ENCODE results near the gene ALKBH4. TPM values are rescaled to one million over a fixed set of nuclear protein-coding genes. Genes with fewer than 3 reads are reported as not detected.

The ALKBH4 gene
- total and polyA plus RNA-seq, 10 of the 15 experiments (the other 5 are each of a cell fraction or from before 2014, with no cell fraction given): 4.1 to 16.9 (median 11.3) TPM

- TF ChIP-seq CEBPZ (IDR thresholded peaks at IDR 0.05; ENCODE audit: low read depth, low read length): no peak
- no peak for TF ChIP-seq RELA (IDR thresholded peaks at IDR 0.05; ENCODE audit: borderline replicate concordance, partially characterized antibody)
- TF ChIP-seq MYB (IDR thresholded peaks at IDR 0.05; ENCODE audit: borderline replicate concordance, low read depth, low read length): no peak
- TF ChIP-seq EP300 (IDR thresholded peaks at IDR 0.05; ENCODE audit: borderline replicate concordance in 1 of 2, control insufficient read depth in 1 of 2, low read depth in 2 of 2, low read length in 2 of 2): peak; percentile 22 to 42; a peak in 3 of 4 replicates
- TF ChIP-seq USF2 (IDR thresholded peaks at IDR 0.05; ENCODE audit: borderline replicate concordance, low read depth, low read length): no peak
- TF ChIP-seq ZNF24 (IDR thresholded peaks at IDR 0.05): no peak
- no peak for TF ChIP-seq MYC (IDR thresholded peaks at IDR 0.05; ENCODE audit: insufficient read depth, insufficient read length, insufficient replicate concordance, low read length, severe bottlenecking)
- no peak for TF ChIP-seq RFX5 (IDR thresholded peaks at IDR 0.05; ENCODE audit: low read depth, low read length)
- no peak for TF ChIP-seq POLR2AphosphoS2 (IDR thresholded peaks at IDR 0.05; ENCODE audit: low read depth, low read length)
- no peak for TF ChIP-seq FOS (IDR thresholded peaks at IDR 0.05; ENCODE audit: borderline replicate concordance, extremely low read depth, insufficient read length)
- no peak for TF ChIP-seq NFIC (IDR thresholded peaks at IDR 0.05; ENCODE audit: low read depth, low read length)
- no peak for TF ChIP-seq E4F1 (IDR thresholded peaks at IDR 0.05; ENCODE audit: borderline replicate concordance, partially characterized antibody)
- peak; percentile 62; the same call in 1 of the 2 replicates for TF ChIP-seq MTA2 (IDR thresholded peaks at IDR 0.05; ENCODE audit: low read depth)
- no peak for TF ChIP-seq CHD4 (IDR thresholded peaks at IDR 0.05)
- TF ChIP-seq YY1 (IDR thresholded peaks at IDR 0.05; ENCODE audit: low read depth, low read length): 0 out of 2 replicates have a peak, but pooled peaks have one; percentile 34
- TF ChIP-seq RUNX3 (IDR thresholded peaks at IDR 0.05; ENCODE audit: low read length): no peak
- no peak for TF ChIP-seq ATF2 (IDR thresholded peaks at IDR 0.05; ENCODE audit: low read length)
- TF ChIP-seq GABPA (IDR thresholded peaks at IDR 0.05; ENCODE audit: low read depth): no peak
- TF ChIP-seq YBX1 (IDR thresholded peaks at IDR 0.05): no peak
- TF ChIP-seq ATF7 (IDR thresholded peaks at IDR 0.05; ENCODE audit: low read depth): peak; percentile 40; the same call in 1 of the 2 replicates
- TF ChIP-seq MEF2B (IDR thresholded peaks at IDR 0.05; ENCODE audit: partially characterized antibody, poor library complexity, severe bottlenecking): peak; percentile 80
- TF ChIP-seq SPI1 (IDR thresholded peaks at IDR 0.05; ENCODE audit: borderline replicate concordance, insufficient read depth, low read depth, low read length): peak; percentile 79
- TF ChIP-seq SIX5 (IDR thresholded peaks at IDR 0.05; ENCODE audit: low read depth, low read length, severe bottlenecking): no peak
Measured at GRCh38 chr7:102424787-102425218, 39.9 kb downstream of the ALKBH4 start (continued).

Data from GM12878 (cell line).